NB4 (cell line): Measurements from ENCODE around the gene TCOF1.

Source experiments
- DNase-seq: peaks from one replicate; pipeline ENCODE4 v3.0.0; 2010; ENCODE audit warnings: low read depth
- H3K4me3 ChIP-seq: one replicate; pipeline ENCODE4 v1.5.1; 2011; ENCODE audit warnings: mild to moderate bottlenecking, low read depth, low read length, moderate library complexity
- MYC ChIP-seq: IDR thresholded peaks from 2 replicates; pipeline ENCODE4 v1.6.1; 2011; ENCODE audit warnings: low read depth, low read length
- POLR2A ChIP-seq: IDR thresholded peaks from 2 replicates; pipeline ENCODE4 v1.6.1; 2011; ENCODE audit warnings: mild to moderate bottlenecking; ENCODE audit not compliant: insufficient read length; ENCODE audit errors: extremely low read depth
- TF ChIP-seq, protein P1 (sequence below): IDR thresholded peaks from one replicate; pipeline ENCODE4 v1.5.1; 2012; ENCODE audit warnings: low read depth, low read length
- TF ChIP-seq, protein P2 (sequence below): IDR thresholded peaks from 2 replicates; pipeline ENCODE4 v1.6.1; 2011; ENCODE audit warnings: low read depth, low read length

TCOF1 gene

DNA sequence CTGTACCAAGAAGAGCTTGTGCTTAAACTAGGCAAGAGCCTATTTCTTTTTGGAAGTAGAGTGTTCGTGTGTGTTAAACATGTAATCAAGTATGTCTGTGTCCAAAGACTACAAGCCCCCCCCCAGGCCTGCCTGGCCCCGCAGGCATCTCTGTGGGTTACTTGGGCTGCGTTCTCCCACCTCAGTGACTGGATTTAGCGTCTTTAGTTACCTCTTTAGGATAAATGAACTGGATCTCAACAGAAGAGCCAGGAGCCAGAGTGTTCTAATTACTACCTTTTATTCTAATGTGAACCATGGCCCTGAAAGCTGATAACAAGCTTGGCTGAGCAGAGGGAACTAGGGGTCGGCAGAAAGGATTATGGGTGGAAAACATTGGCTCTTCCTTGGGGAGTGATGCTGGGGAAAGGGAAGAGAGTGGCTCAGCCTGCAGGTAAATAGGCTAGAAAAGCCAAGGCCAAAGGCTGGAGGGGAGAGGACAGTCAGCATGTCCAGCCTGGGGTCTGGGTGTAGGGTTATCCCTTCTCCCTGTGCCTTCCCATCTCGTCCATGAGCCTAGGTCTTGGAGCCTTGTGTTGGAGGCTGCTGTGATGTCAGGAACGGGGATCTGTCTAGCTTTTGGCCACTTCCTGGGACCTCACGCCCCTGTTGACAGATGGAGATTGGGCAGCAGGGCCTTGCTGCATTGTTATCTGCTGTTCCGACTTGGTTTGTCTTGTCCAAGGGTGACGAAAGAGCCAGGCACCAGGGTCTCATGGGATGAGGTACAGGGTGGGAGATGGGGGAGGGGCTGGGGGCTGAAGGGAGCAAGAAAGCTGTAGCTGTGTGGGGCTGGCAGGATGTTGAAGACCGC is 44.1 kb downstream of the TCOF1 start:
- TF ChIP-seq POLR2A (no peak), MYC (no peak)
- TF ChIP-seq, protein P1, sequence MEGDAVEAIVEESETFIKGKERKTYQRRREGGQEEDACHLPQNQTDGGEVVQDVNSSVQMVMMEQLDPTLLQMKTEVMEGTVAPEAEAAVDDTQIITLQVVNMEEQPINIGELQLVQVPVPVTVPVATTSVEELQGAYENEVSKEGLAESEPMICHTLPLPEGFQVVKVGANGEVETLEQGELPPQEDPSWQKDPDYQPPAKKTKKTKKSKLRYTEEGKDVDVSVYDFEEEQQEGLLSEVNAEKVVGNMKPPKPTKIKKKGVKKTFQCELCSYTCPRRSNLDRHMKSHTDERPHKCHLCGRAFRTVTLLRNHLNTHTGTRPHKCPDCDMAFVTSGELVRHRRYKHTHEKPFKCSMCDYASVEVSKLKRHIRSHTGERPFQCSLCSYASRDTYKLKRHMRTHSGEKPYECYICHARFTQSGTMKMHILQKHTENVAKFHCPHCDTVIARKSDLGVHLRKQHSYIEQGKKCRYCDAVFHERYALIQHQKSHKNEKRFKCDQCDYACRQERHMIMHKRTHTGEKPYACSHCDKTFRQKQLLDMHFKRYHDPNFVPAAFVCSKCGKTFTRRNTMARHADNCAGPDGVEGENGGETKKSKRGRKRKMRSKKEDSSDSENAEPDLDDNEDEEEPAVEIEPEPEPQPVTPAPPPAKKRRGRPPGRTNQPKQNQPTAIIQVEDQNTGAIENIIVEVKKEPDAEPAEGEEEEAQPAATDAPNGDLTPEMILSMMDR, result no peak
- TF ChIP-seq, protein P2, sequence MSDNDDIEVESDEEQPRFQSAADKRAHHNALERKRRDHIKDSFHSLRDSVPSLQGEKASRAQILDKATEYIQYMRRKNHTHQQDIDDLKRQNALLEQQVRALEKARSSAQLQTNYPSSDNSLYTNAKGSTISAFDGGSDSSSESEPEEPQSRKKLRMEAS, result no peak
- H3K4me3 ChIP-seq, result no peak overlapping the region
- no peak for DNase-seq

DNA sequence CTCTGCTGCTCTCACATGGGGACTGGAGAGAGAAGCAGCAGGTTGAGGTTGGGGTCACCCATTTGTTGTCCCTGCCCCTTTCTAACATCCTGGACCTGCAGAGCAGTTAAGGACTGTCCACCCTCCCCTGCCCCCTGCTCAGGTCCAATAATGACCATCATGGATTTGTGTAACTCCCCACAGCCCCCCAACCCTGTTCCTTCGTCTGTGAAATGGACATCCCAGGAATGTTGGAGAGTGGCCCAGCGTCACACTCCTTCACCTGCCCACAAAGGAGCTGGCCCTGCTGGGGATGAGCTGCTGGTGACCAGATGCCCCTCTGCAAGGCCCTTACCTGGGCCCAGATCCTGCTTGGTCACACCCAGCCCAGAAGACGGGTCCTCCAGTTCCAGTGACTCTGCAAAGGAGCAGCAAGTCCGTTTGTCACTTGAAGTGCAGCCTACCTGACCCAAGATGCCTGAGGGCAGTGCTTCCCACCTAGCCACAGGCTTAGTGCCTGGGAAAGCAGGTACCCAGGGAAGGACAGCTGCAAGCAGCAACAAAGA is 44.8 kb downstream of the TCOF1 start:
- TF ChIP-seq POLR2A (no peak), MYC (no peak)
- TF ChIP-seq, protein P1, result no peak
- TF ChIP-seq, protein P2, result no peak
- H3K4me3 ChIP-seq, result no peak overlapping the region
- DNase-seq, result no peak

DNA sequence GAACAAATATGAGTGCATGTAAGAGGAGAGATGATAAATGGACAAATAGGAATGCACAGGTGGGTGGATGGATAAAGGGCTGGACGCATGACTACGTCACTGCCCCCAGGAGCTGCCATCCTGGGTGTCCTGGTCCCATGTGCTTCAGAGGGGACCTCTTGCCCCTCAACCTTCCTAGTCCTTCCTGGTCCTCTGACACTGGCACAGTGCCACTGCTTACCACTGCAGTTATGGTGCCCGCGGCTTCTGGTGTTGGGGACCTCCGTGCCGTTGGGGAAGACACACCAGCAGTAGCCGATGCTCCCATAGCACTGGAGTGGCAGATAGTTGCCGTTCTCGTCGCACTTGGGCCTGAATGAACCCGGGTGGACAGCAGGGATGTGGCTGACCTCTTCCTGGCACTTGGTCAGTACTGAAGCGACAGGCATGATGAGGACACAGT is 45.4 kb downstream of the TCOF1 start:
- DNase-seq, result no peak
- H3K4me3 ChIP-seq, result no peak overlapping the region
- TF ChIP-seq, protein P2, result no peak
- no peak for TF ChIP-seq MYC
- TF ChIP-seq, protein P1, result no peak

DNA sequence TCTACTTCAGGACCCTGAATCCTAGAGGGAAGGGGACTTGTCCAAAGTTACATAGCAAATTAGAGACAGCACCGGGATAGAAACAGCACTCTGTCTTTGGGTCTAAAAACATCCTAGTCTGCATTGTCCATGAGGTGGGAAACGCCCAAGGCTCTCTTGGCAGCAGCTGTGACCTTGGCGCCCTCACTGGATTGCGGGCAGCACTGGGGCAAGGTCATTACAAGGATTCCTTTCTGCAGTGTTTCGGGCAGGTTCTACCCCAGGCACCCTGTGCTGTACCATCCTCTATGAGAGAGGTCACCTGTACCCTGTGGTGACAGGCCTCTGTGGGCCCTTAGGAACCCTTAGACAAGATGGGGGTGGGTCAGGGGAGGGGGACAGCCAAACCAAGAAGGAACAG is 46.6 kb downstream of the TCOF1 start:
- no peak for DNase-seq
- TF ChIP-seq, protein P1, result no peak
- TF ChIP-seq POLR2A (no peak), MYC (no peak)
- TF ChIP-seq, protein P2, result no peak
- no peak overlapping the region for H3K4me3 ChIP-seq

DNA sequence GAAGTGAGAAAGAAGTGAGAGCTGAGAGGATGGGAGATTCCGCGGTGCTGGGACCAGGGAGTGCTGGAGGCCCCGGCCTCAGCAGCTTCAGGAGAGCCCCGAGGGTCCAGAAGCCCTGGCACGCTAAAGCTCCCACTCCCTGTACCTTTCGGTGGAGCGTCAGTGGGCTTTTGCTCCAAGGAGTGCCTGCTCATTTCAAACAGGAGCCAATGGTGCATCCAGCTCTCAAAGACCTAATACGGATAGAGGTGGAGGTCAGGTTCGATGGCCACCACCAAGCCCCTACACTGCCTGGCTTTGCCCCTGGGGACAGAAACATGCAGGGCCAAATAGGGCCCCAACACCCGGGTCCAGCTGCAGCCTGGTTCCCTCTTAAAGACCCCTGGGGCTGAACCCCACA is 47.0 kb downstream of the TCOF1 start:
- no peak for DNase-seq
- no peak for TF ChIP-seq MYC
- no peak for TF ChIP-seq POLR2A
- TF ChIP-seq, protein P1, result no peak
- TF ChIP-seq, protein P2, result no peak
- H3K4me3 ChIP-seq, result no peak overlapping the region
